ENCODE measurements around the gene PINK1. TPM values are rescaled to one million over a fixed set of nuclear protein-coding genes. Genes with fewer than 3 reads are reported as not detected.
"Not testable (repeated sequence)": the region's sequence is repeated elsewhere in the genome, so short reads cannot be mapped to it uniquely, and the experiment has no call there.

Gene PINK1
- polyA plus RNA-seq, 4 donors, result 35.1 to 120 (median 60.6) TPM

- WGBS, 3 donors, result 83 to 87% (median 87%) methylated on average over 9 of the region's 9 CpGs
- H3K36me3 ChIP-seq (ENCODE audit: control insufficient read depth in 3 of 3, insufficient read depth in 2 of 3, low read depth in 1 of 3, low read length in 3 of 3), result no peaks in the 10 kb centered on the region
- no peak for FAIRE-seq
- no peak overlapping the region for H3K4me3 ChIP-seq (ENCODE audit: low read depth in 1 of 3, low read length in 3 of 3)
- peaks cover 0 to 5% (median 0%) of the 10 kb centered on the region in 3 donors for H3K27me3 ChIP-seq (ENCODE audit: control insufficient read depth in 3 of 3, insufficient read depth in 3 of 3, low read length in 3 of 3)
- H3K4me1 ChIP-seq (ENCODE audit: control insufficient read depth in 3 of 3, insufficient read depth in 2 of 3, low read depth in 1 of 3, low read length in 2 of 3), result no peaks in the 10 kb centered on the region
- no peaks in the 10 kb centered on the region for H3K9me3 ChIP-seq (ENCODE audit: control insufficient read depth in 2 of 2, insufficient read depth in 1 of 2, low read depth in 1 of 2, low read length in 1 of 2)
- no peak overlapping the region for H3K27ac ChIP-seq (ENCODE audit: low read depth in 1 of 3, low read length in 2 of 3)
- peak in 1 of 2 donors; percentile 29 for DNase-seq
Measured at GRCh38 chr1:20603504-20604464, 29.5 kb upstream of the PINK1 start.

- H3K27me3 ChIP-seq (ENCODE audit: control insufficient read depth in 3 of 3, insufficient read depth in 3 of 3, low read length in 3 of 3), result peaks cover 0 to 5% (median 0%) of the 10 kb centered on the region in 3 donors
- 54 to 74% (median 56%) methylated on average over 7 of the region's 7 CpGs for WGBS, 3 donors
- no peaks in the 10 kb centered on the region for H3K9me3 ChIP-seq (ENCODE audit: control insufficient read depth in 2 of 2, insufficient read depth in 1 of 2, low read depth in 1 of 2, low read length in 1 of 2)
- peak in 1 of 2 donors; percentile 53 for DNase-seq
- no peaks in the 10 kb centered on the region for H3K36me3 ChIP-seq (ENCODE audit: control insufficient read depth in 3 of 3, insufficient read depth in 2 of 3, low read depth in 1 of 3, low read length in 3 of 3)
- H3K27ac ChIP-seq (ENCODE audit: low read depth in 1 of 3, low read length in 2 of 3), result peak overlapping the region in 1 of 3 donors; percentile 36
- no peaks in the 10 kb centered on the region for H3K4me1 ChIP-seq (ENCODE audit: control insufficient read depth in 3 of 3, insufficient read depth in 2 of 3, low read depth in 1 of 3, low read length in 2 of 3)
- no peak overlapping the region for H3K4me3 ChIP-seq (ENCODE audit: low read depth in 1 of 3, low read length in 3 of 3)
- FAIRE-seq, result no peak
Measured at GRCh38 chr1:20604678-20605077, 28.6 kb upstream of the PINK1 start.

- DNase-seq; FAIRE-seq; H3K4me3 ChIP-seq (ENCODE audit: low read depth in 1 of 3, low read length in 3 of 3); H3K4me1 ChIP-seq (ENCODE audit: control insufficient read depth in 3 of 3, insufficient read depth in 2 of 3, low read depth in 1 of 3, low read length in 2 of 3); H3K27ac ChIP-seq (ENCODE audit: low read depth in 1 of 3, low read length in 2 of 3); H3K27me3 ChIP-seq (ENCODE audit: control insufficient read depth in 3 of 3, insufficient read depth in 3 of 3, low read length in 3 of 3); H3K36me3 ChIP-seq (ENCODE audit: control insufficient read depth in 3 of 3, insufficient read depth in 2 of 3, low read depth in 1 of 3, low read length in 3 of 3); H3K9me3 ChIP-seq (ENCODE audit: control insufficient read depth in 2 of 2, insufficient read depth in 1 of 2, low read depth in 1 of 2, low read length in 1 of 2): not testable (repeated sequence)
- 70 to 82% (median 77%) methylated on average over 5 to 6 of the region's 7 CpGs for WGBS, 3 donors
Measured at GRCh38 chr1:20606801-20607570, 26.3 kb upstream of the PINK1 start.

- DNase-seq, result no peak
- no peak overlapping the region for H3K27ac ChIP-seq (ENCODE audit: low read depth in 1 of 3, low read length in 2 of 3)
- FAIRE-seq, result no peak
- H3K4me1 ChIP-seq (ENCODE audit: control insufficient read depth in 3 of 3, insufficient read depth in 2 of 3, low read depth in 1 of 3, low read length in 2 of 3), result no peaks in the 10 kb centered on the region
- H3K36me3 ChIP-seq (ENCODE audit: control insufficient read depth in 3 of 3, insufficient read depth in 2 of 3, low read depth in 1 of 3, low read length in 3 of 3), result no peaks in the 10 kb centered on the region
- H3K9me3 ChIP-seq (ENCODE audit: control insufficient read depth in 2 of 2, insufficient read depth in 1 of 2, low read depth in 1 of 2, low read length in 1 of 2), result no peaks in the 10 kb centered on the region
- H3K4me3 ChIP-seq (ENCODE audit: low read depth in 1 of 3, low read length in 3 of 3), result no peak overlapping the region
- H3K27me3 ChIP-seq (ENCODE audit: control insufficient read depth in 3 of 3, insufficient read depth in 3 of 3, low read length in 3 of 3), result peaks cover 0 to 5% (median 0%) of the 10 kb centered on the region in 3 donors
- 71 to 84% (median 81%) methylated on average over 6 of the region's 6 CpGs for WGBS, 3 donors
Measured at GRCh38 chr1:20609541-20609940, 23.7 kb upstream of the PINK1 start.

GRCh38 chr1:20610970-20611369, 22.3 kb upstream of the PINK1 start:
- Histone ChIP-seq H3K36me3 (ENCODE audit: control insufficient read depth in 3 of 3, insufficient read depth in 2 of 3, low read depth in 1 of 3, low read length in 3 of 3) (no peaks in the 10 kb centered on the region), H3K4me1 (ENCODE audit: control insufficient read depth in 3 of 3, insufficient read depth in 2 of 3, low read depth in 1 of 3, low read length in 2 of 3) (no peaks in the 10 kb centered on the region), H3K9me3 (ENCODE audit: control insufficient read depth in 2 of 2, insufficient read depth in 1 of 2, low read depth in 1 of 2, low read length in 1 of 2) (no peaks in the 10 kb centered on the region), H3K27me3 (ENCODE audit: control insufficient read depth in 3 of 3, insufficient read depth in 3 of 3, low read length in 3 of 3) (peaks cover 0 to 5% (median 0%) of the 10 kb centered on the region in 3 donors), H3K27ac (ENCODE audit: low read depth in 1 of 3, low read length in 2 of 3) (no peak overlapping the region), H3K4me3 (ENCODE audit: low read depth in 1 of 3, low read length in 3 of 3) (no peak overlapping the region)
- no peak for FAIRE-seq
- WGBS, 3 donors, result 93 to 98% (median 95%) methylated on average over 2 of the region's 2 CpGs
- DNase-seq, result no peak

GRCh38 chr1:20611652-20612051, 21.6 kb upstream of the PINK1 start:
- no peaks in the 10 kb centered on the region for H3K4me1 ChIP-seq (ENCODE audit: control insufficient read depth in 3 of 3, insufficient read depth in 2 of 3, low read depth in 1 of 3, low read length in 2 of 3)
- H3K27ac ChIP-seq (ENCODE audit: low read depth in 1 of 3, low read length in 2 of 3), result no peak overlapping the region
- WGBS, 3 donors, result 90 to 95% (median 92%) methylated on average over 5 of the region's 5 CpGs
- H3K36me3 ChIP-seq (ENCODE audit: control insufficient read depth in 3 of 3, insufficient read depth in 2 of 3, low read depth in 1 of 3, low read length in 3 of 3), result no peaks in the 10 kb centered on the region
- no peaks in the 10 kb centered on the region for H3K9me3 ChIP-seq (ENCODE audit: control insufficient read depth in 2 of 2, insufficient read depth in 1 of 2, low read depth in 1 of 2, low read length in 1 of 2)
- FAIRE-seq (no peak), DNase-seq (no peak)
- no peak overlapping the region for H3K4me3 ChIP-seq (ENCODE audit: low read depth in 1 of 3, low read length in 3 of 3)
- peaks cover 0 to 5% (median 0%) of the 10 kb centered on the region in 3 donors for H3K27me3 ChIP-seq (ENCODE audit: control insufficient read depth in 3 of 3, insufficient read depth in 3 of 3, low read length in 3 of 3)

GRCh38 chr1:20612221-20612746, 21.0 kb upstream of the PINK1 start:
- H3K4me1 ChIP-seq (ENCODE audit: control insufficient read depth in 3 of 3, insufficient read depth in 2 of 3, low read depth in 1 of 3, low read length in 2 of 3), result no peaks in the 10 kb centered on the region
- no peak for FAIRE-seq
- WGBS, 3 donors, result 27 to 70% (median 52%) methylated on average over 11 of the region's 11 CpGs
- no peaks in the 10 kb centered on the region for H3K36me3 ChIP-seq (ENCODE audit: control insufficient read depth in 3 of 3, insufficient read depth in 2 of 3, low read depth in 1 of 3, low read length in 3 of 3)
- peaks cover 0 to 5% (median 0%) of the 10 kb centered on the region in 3 donors for H3K27me3 ChIP-seq (ENCODE audit: control insufficient read depth in 3 of 3, insufficient read depth in 3 of 3, low read length in 3 of 3)
- no peak overlapping the region for H3K27ac ChIP-seq (ENCODE audit: low read depth in 1 of 3, low read length in 2 of 3)
- H3K4me3 ChIP-seq (ENCODE audit: low read depth in 1 of 3, low read length in 3 of 3), result no peak overlapping the region
- DNase-seq, result no peak
- no peaks in the 10 kb centered on the region for H3K9me3 ChIP-seq (ENCODE audit: control insufficient read depth in 2 of 2, insufficient read depth in 1 of 2, low read depth in 1 of 2, low read length in 1 of 2)

- no peak for FAIRE-seq
- H3K9me3 ChIP-seq (ENCODE audit: control insufficient read depth in 2 of 2, insufficient read depth in 1 of 2, low read depth in 1 of 2, low read length in 1 of 2), result no peaks in the 10 kb centered on the region
- H3K27ac ChIP-seq (ENCODE audit: low read depth in 1 of 3, low read length in 2 of 3), result peak overlapping the region in 1 of 3 donors; percentile 74
- no peaks in the 10 kb centered on the region for H3K36me3 ChIP-seq (ENCODE audit: control insufficient read depth in 3 of 3, insufficient read depth in 2 of 3, low read depth in 1 of 3, low read length in 3 of 3)
- WGBS, 3 donors, result 55 to 67% (median 63%) methylated on average over 3 of the region's 3 CpGs
- no peak for DNase-seq
- no peaks in the 10 kb centered on the region for H3K4me1 ChIP-seq (ENCODE audit: control insufficient read depth in 3 of 3, insufficient read depth in 2 of 3, low read depth in 1 of 3, low read length in 2 of 3)
- no peaks in the 10 kb centered on the region for H3K27me3 ChIP-seq (ENCODE audit: control insufficient read depth in 3 of 3, insufficient read depth in 3 of 3, low read length in 3 of 3)
- H3K4me3 ChIP-seq (ENCODE audit: low read depth in 1 of 3, low read length in 3 of 3), result no peak overlapping the region
Measured at GRCh38 chr1:20614131-20614579, 19.1 kb upstream of the PINK1 start.
